Ovary (tissue), 9 donors: ENCODE data around the gene SPG21. TPM values are rescaled to one million over a fixed set of nuclear protein-coding genes. Genes with fewer than 3 reads are reported as not detected.

Experiments used
- DNase-seq, 5 donors: peaks; one replicate each; pipeline ENCODE4 v3.0.0-alpha.2; 2019 to 2020
- H3K27ac ChIP-seq, 2 donors: fragments of 200-600 bp; one replicate each; pipeline versions ENCODE4 v1.5.1 to v1.8.0; 2019 to 2022
- H3K27me3 ChIP-seq: fragments of 200-600 bp; one replicate; pipeline ENCODE4 v1.8.0; 2022
- H3K36me3 ChIP-seq: fragments of 200-600 bp; sonication (generic); one replicate; pipeline ENCODE4 v1.5.1; 2019
- H3K4me1 ChIP-seq: one replicate; pipeline ENCODE4 v1.8.1; 2013; ENCODE audit warnings: mild to moderate bottlenecking, moderate library complexity; ENCODE audit not compliant: insufficient read depth
- H3K4me3 ChIP-seq: fragments of 200-600 bp; sonication (generic); one replicate; pipeline ENCODE4 v1.5.1; 2017
- H3K9me3 ChIP-seq, 2 donors: fragments of 200-600 bp in 1 of 2; sonication (generic) in 1 of 2; one replicate each; pipeline versions ENCODE4 v1.5.1 to v1.8.1; 2013 to 2019; ENCODE audit warnings: mild to moderate bottlenecking in 1 of 2, moderate library complexity in 1 of 2
- EP300 ChIP-seq: sonication (generic); formaldehyde crosslinking; IDR thresholded peaks from one replicate; pipeline ENCODE4 v1.6.1; 2017; ENCODE audit warnings: antibody characterized with exemption
- POLR2A ChIP-seq: fragments of 450-650 bp; IDR thresholded peaks from one replicate; pipeline ENCODE4 v1.6.1; 2017; ENCODE audit warnings: antibody characterized with exemption, mild to moderate bottlenecking, moderate library complexity
- WGBS, 3 donors: extraction: QIAGEN DNeasy Blood & Tissue Kit in 1 of 3; methylation state at CpG; one replicate each; pipeline versions ENCODE4 v1.1.5 to v1.1.7; 2013 to 2017; 5-methylcytosine and 5-hydroxymethylcytosine counted together
- intact Hi-C, 4 donors: fragments of 100-400 bp; cut with DNase I; formaldehyde crosslinking; loops; one replicate each; pipeline versions ENCODE4 v1.11.0 to v1.15.1; 2022 to 2023
- polyA plus RNA-seq, 2 donors: library from polyadenylated mRNA; stranded (reverse); fragments of 200-250 nt in 1 of 2; fragments of 350-450 nt in 1 of 2; fragmentation: Illumina TruSeq in 1 of 2; extraction: RNeasy Lipid Tissue Mini Kit (QIAGEN cat#74804) in 1 of 2; gene quantifications; one replicate each; pipeline ENCODE4 v1.2.3, GENCODE V29; 2013 to 2014
- total RNA-seq, 7 donors: library from RNA; depleted of rRNA in 2 of 7; stranded (reverse); fragments of >200 nt in 2 of 7; fragmentation: NEBNext Ultra II Directional in 3 of 7; extraction: Animal tissue kit (Norgen Biotek cat#: 25700) in 3 of 7; gene quantifications; one replicate each; pipeline versions ENCODE4 v1.1.0 to v1.2.4, GENCODE V29; 2016 to 2023
- TF ChIP-seq, protein P1 (sequence below), 3 donors: fragments of 450-650 bp in 2 of 3; fragments of 200-600 bp in 1 of 3; IDR thresholded peaks; one replicate each; pipeline versions ENCODE4 v1.5.1 to v1.8.0; 2016 to 2022; ENCODE audit warnings: antibody characterized with exemption in 3 of 3, mild to moderate bottlenecking in 1 of 3
- donor health status: DM: no; HTN: no; CAD: no; lungs with moderate emphysema.
- donor health status: DM: no; HTN: no; CAD: no.
- donor health status: Bipolar disorder and iron deficiency.
- donor health status: DM: yes; HTN: yes; CAD: no.
- donor health status: DM: no; HTN: no; CAD: no.
- donor health status: DM: yes; HTN: yes; CAD: no.

SPG21 gene
- total and polyA plus RNA-seq, 9 donors: 59.7 to 123 (median 84.0) TPM

DNA sequence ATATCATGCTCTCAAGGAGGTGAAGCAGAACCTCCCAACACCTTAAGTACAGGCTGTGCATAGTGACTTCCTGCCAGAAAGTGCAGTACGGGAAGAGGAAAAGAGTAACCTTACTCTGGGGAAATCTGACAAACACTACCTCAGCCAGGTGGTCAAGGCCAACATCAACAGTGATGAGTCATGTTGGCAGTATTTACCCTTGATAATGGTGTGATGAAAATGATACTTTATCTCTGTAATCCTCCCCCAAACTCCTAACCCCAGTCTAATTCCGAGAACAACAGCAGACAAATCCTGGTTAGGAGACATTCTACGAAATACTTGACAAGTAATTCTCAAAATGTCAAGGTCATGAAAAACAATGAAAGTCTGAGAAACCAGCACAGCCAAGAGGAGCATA is 51.5 kb downstream of the SPG21 start:
- H3K9me3 ChIP-seq: no peaks in the 10 kb centered on the region
- peaks cover 6% of the 10 kb centered on the region for H3K4me1 ChIP-seq
- TF ChIP-seq EP300 (no peak), POLR2A (no peak)
- TF ChIP-seq, protein P1, sequence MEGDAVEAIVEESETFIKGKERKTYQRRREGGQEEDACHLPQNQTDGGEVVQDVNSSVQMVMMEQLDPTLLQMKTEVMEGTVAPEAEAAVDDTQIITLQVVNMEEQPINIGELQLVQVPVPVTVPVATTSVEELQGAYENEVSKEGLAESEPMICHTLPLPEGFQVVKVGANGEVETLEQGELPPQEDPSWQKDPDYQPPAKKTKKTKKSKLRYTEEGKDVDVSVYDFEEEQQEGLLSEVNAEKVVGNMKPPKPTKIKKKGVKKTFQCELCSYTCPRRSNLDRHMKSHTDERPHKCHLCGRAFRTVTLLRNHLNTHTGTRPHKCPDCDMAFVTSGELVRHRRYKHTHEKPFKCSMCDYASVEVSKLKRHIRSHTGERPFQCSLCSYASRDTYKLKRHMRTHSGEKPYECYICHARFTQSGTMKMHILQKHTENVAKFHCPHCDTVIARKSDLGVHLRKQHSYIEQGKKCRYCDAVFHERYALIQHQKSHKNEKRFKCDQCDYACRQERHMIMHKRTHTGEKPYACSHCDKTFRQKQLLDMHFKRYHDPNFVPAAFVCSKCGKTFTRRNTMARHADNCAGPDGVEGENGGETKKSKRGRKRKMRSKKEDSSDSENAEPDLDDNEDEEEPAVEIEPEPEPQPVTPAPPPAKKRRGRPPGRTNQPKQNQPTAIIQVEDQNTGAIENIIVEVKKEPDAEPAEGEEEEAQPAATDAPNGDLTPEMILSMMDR (IDR thresholded peaks at IDR 0.05): no peak
- H3K36me3 ChIP-seq: no peaks in the 10 kb centered on the region
- WGBS, 3 donors: 9 to 24% (median 16%) methylated on average over 3 of the region's 3 CpGs
- DNase-seq: peak in 1 of 5 donors; percentile 19
- peak overlapping the region in 1 of 2 donors; percentile 49 for H3K27ac ChIP-seq
- intact Hi-C loops: no loop called here
- H3K27me3 ChIP-seq: no peaks in the 10 kb centered on the region
- H3K4me3 ChIP-seq: no peak overlapping the region

DNA sequence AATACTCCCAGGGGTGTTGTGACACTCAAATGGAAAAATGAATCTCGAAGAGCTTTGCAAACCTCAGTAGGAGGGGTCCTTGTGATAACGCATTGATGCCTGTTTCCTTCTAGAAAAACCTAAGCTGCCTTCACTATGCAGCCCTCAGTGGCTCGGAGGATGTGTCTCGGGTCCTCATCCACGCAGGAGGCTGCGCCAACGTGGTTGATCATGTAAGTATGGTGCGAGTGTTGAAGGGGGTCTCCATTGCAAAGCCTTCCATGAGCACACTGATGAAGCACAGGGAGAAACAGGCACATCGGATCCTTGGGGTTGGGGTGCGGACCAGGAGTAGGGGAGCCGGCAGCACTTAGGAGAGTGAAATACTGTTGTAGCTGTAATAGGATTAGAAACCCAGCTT is 55.7 kb downstream of the SPG21 start:
- intact Hi-C loops: no loop called here
- DNase-seq: peak in 1 of 5 donors; percentile 5
- Histone ChIP-seq H3K27ac (no peak overlapping the region), H3K27me3 (no peaks in the 10 kb centered on the region), H3K36me3 (no peaks in the 10 kb centered on the region), H3K4me1 (peaks cover 6% of the 10 kb centered on the region), H3K4me3 (no peak overlapping the region), H3K9me3 (no peaks in the 10 kb centered on the region)
- TF ChIP-seq, protein P1 (IDR thresholded peaks at IDR 0.05): no peak
- TF ChIP-seq EP300 (no peak), POLR2A (no peak)
- WGBS, 3 donors: 97 to 98% (median 97%) methylated on average over 11 of the region's 11 CpGs

DNA sequence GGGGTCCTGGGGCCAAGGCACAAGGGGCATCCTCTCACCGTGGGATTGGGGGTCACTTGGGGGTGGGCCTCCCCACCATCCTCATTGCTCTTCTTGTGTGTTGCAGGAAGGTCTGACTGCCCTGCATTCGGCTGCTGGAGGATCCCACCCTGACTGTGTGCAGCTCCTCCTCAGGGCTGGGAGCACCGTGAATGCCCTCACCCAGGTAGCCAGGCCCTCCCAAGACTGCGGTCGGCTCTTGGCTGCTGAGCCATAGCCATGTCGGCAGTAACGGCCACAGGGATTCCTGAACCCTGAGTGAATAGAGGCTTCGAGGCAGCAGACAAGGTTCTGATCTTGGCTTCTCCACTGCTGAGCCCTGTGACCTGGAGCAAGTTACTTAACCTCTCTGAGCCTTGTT is 58.3 kb downstream of the SPG21 start:
- peak in 2 of 5 donors; percentile 9 for DNase-seq
- Histone ChIP-seq H3K4me3 (no peak overlapping the region), H3K27ac (no peak overlapping the region), H3K9me3 (no peaks in the 10 kb centered on the region), H3K27me3 (no peaks in the 10 kb centered on the region), H3K4me1 (no peaks in the 10 kb centered on the region), H3K36me3 (no peaks in the 10 kb centered on the region)
- 89 to 93% (median 92%) methylated on average over 8 of the region's 8 CpGs for WGBS, 3 donors
- TF ChIP-seq, protein P1 (IDR thresholded peaks at IDR 0.05): no peak
- no peak for TF ChIP-seq POLR2A
- no peak for TF ChIP-seq EP300
- intact Hi-C loops: no loop called here

DNA sequence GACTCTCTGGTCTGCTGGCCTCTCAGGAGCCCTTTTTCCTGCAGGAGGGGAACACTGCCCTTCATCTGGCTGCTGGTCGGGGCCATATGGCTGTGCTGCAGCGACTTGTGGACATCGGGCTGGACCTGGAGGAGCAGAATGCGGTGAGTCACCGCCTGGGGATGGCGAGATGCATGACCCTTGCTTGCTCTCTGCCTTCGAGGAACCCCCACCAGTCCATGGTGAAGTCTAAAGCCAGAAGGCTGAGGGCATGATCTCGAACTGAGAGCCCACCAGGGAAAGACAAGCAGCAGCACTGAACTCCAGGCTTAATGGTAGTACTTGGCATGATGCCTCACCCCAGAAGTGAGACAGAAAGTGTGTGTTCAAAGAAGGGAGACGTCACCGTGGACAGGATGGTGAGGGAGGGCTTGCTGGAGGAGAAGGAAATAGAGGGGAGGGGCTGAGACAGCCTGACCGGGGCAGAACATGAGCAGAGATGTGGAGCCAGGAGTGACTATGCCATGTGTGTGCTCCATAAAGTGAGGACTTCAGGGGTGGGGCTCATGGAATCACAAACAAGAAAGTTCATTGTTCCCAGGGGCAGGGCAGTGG is 58.8 kb downstream of the SPG21 start:
- TF ChIP-seq, protein P1 (IDR thresholded peaks at IDR 0.05): no peak
- TF ChIP-seq POLR2A: no peak
- no peak for TF ChIP-seq EP300
- WGBS, 3 donors: 74 to 77% (median 76%) methylated on average over 11 of the region's 11 CpGs
- no peaks in the 10 kb centered on the region for H3K9me3 ChIP-seq
- intact Hi-C loops: no loop called here
- no peak overlapping the region for H3K27ac ChIP-seq
- no peak overlapping the region for H3K4me3 ChIP-seq
- peak in 1 of 5 donors; percentile 11 for DNase-seq
- H3K4me1 ChIP-seq: no peaks in the 10 kb centered on the region
- H3K27me3 ChIP-seq: no peaks in the 10 kb centered on the region
- H3K36me3 ChIP-seq: no peaks in the 10 kb centered on the region
